Bronchial epithelial cell (primary cell): ENCODE data around the gene NOS1AP. TPM values are rescaled to one million over a fixed set of nuclear protein-coding genes. Genes with fewer than 3 reads are reported as not detected.

ENCODE experiments used
- DNase-seq: peaks from one replicate; pipeline ENCODE4 v3.0.0-alpha.2; 2010; ENCODE audit warnings: low read depth
- FAIRE-seq: peaks from 2 replicates; lab custom pipeline; 2011; peaks lifted over from hg19 to GRCh38; lab: Jason Lieb, UNC
- H3K27me3 ChIP-seq: 2 replicates; pipeline ENCODE4 v1.5.1; 2011; ENCODE audit warnings: low read length; ENCODE audit not compliant: control insufficient read depth, insufficient read depth
- H3K36me3 ChIP-seq: 2 replicates; pipeline ENCODE4 v1.5.1; 2011; ENCODE audit warnings: low read length; ENCODE audit not compliant: control insufficient read depth, insufficient read depth
- H3K4me3 ChIP-seq: 2 replicates; pipeline ENCODE4 v1.5.1; 2011; ENCODE audit warnings: mild to moderate bottlenecking, low read depth, low read length, control low read depth
- total RNA-seq: library from RNA; depleted of rRNA; stranded (reverse); fragments of >200 nt; gene quantifications from 2 replicates; pipeline ENCODE4 v1.2.1, GENCODE V29; 2014
- TF ChIP-seq, protein P1 (sequence below): IDR thresholded peaks from 2 replicates; pipeline ENCODE4 v1.5.1; 2011; ENCODE audit warnings: mild to moderate bottlenecking, moderate library complexity, low read length, control low read depth, inconsistent platforms; ENCODE audit not compliant: insufficient read depth, severe bottlenecking

Gene NOS1AP
- total RNA-seq, 1 donor from 2014 or later: 1.3 TPM

DNA sequence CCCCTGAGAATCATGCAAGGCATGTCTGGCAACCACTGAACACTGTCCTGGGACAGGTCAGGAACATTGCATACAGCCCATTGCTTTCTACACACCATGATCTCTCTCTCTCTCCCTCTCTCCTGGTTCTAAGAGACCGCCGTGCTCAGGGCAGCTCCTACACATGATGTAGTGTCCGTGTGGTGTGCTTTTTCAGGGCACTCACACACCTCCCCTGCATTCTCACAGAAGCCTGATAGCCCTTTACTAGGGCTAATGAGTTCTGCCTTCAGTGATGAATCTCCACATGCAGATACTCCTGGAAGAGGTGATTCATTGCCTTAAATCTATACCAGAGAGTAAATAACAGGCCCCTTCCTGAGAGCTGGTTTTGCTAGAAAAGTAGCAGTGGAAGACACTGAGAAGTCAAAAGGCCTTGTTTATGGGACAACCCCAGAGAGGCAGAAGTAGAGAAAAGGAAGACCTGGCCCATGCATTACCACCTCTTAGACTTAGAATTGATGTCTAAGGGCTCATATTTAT lies 38.7 kb upstream of the NOS1AP start:
- Histone ChIP-seq H3K4me3 (no peak overlapping the region), H3K27me3 (peaks cover 1% of the 10 kb centered on the region), H3K36me3 (no peaks in the 10 kb centered on the region)
- TF ChIP-seq, protein P1, sequence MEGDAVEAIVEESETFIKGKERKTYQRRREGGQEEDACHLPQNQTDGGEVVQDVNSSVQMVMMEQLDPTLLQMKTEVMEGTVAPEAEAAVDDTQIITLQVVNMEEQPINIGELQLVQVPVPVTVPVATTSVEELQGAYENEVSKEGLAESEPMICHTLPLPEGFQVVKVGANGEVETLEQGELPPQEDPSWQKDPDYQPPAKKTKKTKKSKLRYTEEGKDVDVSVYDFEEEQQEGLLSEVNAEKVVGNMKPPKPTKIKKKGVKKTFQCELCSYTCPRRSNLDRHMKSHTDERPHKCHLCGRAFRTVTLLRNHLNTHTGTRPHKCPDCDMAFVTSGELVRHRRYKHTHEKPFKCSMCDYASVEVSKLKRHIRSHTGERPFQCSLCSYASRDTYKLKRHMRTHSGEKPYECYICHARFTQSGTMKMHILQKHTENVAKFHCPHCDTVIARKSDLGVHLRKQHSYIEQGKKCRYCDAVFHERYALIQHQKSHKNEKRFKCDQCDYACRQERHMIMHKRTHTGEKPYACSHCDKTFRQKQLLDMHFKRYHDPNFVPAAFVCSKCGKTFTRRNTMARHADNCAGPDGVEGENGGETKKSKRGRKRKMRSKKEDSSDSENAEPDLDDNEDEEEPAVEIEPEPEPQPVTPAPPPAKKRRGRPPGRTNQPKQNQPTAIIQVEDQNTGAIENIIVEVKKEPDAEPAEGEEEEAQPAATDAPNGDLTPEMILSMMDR: no peak
- DNase-seq (peak; percentile 30), FAIRE-seq (no peak)

DNA sequence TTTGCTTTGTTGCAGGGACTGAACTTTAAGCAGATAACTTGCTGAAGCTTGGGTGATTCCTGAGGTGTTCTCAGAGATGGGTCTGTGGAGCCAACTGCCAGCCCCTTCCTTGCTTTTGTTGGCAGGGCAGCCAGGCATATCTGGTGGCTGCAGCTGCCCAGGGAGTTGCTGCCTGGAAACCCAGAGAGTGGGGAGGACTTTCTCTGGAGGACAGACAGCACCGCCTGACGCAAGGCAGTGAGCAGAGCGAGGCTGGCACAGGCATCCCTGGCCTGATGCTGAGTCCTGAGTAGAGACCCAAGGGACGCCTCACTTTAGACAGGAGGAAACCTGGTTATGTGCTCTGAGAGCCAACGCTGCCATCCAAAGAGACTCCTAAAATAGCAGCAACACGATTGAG lies 36.1 kb upstream of the NOS1AP start:
- Histone ChIP-seq H3K4me3 (no peak overlapping the region), H3K27me3 (peaks cover 1% of the 10 kb centered on the region), H3K36me3 (no peaks in the 10 kb centered on the region)
- TF ChIP-seq, protein P1: no peak
- DNase-seq (no peak), FAIRE-seq (no peak)

DNA sequence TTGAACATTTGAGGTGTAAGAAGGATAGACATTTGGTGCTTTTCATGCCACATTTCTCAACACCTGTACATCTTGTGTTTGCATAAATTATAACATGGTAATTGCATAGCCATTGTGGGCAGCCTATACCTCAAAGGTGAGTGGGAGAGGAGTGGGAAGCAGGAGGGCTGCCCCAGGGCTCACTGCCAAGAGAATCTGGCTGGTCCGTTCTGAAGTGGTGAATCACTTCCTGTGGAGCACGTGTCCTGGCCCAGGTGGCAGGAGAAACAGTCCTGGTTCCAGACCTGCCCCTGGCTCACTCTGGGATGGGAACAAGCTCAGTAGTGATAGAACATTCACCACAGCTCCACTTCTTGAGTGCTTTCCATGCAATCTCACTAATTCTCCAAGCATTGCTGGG lies 34.2 kb upstream of the NOS1AP start:
- DNase-seq (peak; percentile 68), FAIRE-seq (no peak)
- no peaks in the 10 kb centered on the region for H3K27me3 ChIP-seq
- H3K36me3 ChIP-seq: no peaks in the 10 kb centered on the region
- H3K4me3 ChIP-seq: no peak overlapping the region
- TF ChIP-seq, protein P1: no peak

GRCh38 chr1:162036163-162036562 lies 33.3 kb upstream of the NOS1AP start:
- no peaks in the 10 kb centered on the region for H3K27me3 ChIP-seq
- no peak for FAIRE-seq
- no peaks in the 10 kb centered on the region for H3K36me3 ChIP-seq
- TF ChIP-seq, protein P1: no peak
- no peak overlapping the region for H3K4me3 ChIP-seq
- DNase-seq: no peak

DNA sequence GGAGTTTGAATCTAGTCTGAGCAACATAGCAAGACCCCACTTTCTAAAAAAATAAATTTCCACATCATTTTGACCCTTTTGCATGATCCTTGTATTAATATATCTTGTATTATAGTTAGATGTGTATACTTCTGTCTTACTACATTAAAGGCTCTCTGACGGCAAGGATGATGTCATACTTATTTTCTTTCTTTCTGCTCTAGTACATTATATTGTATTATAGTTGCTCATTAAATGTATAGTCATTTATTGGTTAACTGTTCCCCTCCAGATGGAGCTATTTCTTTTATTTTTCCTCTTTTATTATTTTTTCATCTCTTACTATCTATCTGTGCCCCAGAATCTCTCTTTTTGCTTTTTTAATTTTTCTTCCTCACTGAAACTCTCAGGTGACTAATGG lies 30.9 kb upstream of the NOS1AP start:
- FAIRE-seq (no peak), DNase-seq (no peak)
- Histone ChIP-seq H3K27me3 (no peaks in the 10 kb centered on the region), H3K36me3 (no peaks in the 10 kb centered on the region), H3K4me3 (no peak overlapping the region)
- TF ChIP-seq, protein P1: no peak

DNA sequence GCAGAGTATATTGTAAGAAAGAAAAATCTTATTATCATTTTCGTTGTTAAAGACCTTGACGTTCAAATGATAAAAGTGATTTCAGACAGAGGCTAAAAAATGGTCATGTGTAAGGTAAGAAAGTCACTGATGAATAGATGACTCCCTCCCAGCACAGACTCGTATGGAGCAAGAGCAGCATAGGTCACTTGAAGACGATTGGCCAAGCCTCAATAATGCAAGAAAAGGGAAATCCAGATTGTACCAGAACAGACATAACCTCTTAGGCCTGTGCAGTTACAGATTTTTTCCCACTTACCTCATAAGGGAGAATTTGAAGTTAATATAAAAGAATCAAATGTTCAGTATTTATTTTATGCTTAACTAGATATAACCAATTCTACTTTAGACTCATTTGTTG lies 29.5 kb upstream of the NOS1AP start:
- H3K4me3 ChIP-seq: no peak overlapping the region
- DNase-seq: no peak
- FAIRE-seq: no peak
- no peaks in the 10 kb centered on the region for H3K36me3 ChIP-seq
- no peaks in the 10 kb centered on the region for H3K27me3 ChIP-seq
- TF ChIP-seq, protein P1: no peak
